ENCODE measurements around the gene FUT2.

- TF ChIP-seq POLR2A (IDR thresholded peaks at IDR 0.05; ENCODE audit: low read depth) (no peak), CTCF (IDR thresholded peaks at IDR 0.05) (no peak), POLR2AphosphoS5 (IDR thresholded peaks at IDR 0.05) (peak; percentile 46 to 66)
Measured at GRCh38 chr19:48724796-48725753, 29.3 kb downstream of the FUT2 start.

Measured in esophagus muscularis mucosa (tissue), 3 donors.